GM19193 (cell line): ENCODE measurements around the gene BAG5.

Source experiments
- POLR2A ChIP-seq: IDR thresholded peaks from 4 replicates; pipeline ENCODE4 v1.6.1; 2011; ENCODE audit not compliant: insufficient read depth, insufficient read length; ENCODE audit errors: extremely low read depth

The BAG5 gene

DNA sequence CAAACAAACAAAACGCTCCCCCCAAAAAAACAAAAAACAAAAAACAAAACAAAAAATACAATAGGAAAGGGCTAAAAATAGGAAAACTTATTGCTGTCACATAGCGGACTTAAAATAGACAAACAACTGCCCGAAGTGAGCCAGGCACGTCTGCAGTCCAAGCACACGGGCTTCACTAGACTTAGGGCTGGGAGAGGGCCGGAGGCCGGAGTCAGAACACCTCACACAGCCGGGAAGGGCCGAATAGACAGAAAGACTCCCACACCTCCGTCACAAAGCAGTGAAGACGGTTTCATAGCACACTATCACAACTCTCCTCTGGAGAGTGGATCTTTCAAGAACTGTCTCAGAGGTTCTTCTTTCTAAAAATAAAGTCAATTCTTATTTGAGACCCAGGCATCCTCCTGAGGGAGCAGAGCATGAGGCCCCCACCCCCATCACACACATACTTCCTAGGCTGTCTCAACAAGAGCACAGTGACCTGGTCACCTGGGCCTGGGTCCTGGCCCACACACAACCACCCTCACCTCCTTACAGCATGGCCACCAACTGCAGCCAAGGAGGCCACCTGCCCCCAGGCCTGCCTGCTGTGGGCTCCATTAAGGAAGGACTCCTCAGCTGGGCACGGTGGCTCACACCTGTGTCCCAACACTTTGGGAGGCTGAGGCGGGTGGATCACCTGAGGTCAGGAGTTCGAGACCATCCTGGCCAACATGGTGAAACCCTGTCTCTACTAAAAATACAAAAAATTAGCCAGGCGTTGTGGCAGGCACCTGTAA is 6.7 kb downstream of the BAG5 start:
- no peak for TF ChIP-seq POLR2A

DNA sequence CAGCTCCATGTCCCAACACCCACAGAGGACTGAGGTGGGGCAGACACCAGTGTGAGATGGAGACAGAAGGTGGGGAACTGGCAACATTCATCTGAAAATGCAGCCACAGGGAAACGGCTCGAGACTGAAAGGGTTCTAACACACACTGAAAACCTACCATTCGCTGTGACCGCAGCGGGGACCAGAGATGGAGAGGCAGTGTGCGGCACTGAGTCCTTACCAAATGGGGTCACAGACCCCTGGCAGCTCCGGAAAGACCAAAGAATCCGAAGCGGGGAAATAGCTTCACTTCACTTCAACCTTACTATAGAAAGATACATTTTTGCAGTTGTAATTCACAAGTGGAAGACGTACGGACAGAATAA is 9.6 kb downstream of the BAG5 start:
- TF ChIP-seq POLR2A: no peak

DNA sequence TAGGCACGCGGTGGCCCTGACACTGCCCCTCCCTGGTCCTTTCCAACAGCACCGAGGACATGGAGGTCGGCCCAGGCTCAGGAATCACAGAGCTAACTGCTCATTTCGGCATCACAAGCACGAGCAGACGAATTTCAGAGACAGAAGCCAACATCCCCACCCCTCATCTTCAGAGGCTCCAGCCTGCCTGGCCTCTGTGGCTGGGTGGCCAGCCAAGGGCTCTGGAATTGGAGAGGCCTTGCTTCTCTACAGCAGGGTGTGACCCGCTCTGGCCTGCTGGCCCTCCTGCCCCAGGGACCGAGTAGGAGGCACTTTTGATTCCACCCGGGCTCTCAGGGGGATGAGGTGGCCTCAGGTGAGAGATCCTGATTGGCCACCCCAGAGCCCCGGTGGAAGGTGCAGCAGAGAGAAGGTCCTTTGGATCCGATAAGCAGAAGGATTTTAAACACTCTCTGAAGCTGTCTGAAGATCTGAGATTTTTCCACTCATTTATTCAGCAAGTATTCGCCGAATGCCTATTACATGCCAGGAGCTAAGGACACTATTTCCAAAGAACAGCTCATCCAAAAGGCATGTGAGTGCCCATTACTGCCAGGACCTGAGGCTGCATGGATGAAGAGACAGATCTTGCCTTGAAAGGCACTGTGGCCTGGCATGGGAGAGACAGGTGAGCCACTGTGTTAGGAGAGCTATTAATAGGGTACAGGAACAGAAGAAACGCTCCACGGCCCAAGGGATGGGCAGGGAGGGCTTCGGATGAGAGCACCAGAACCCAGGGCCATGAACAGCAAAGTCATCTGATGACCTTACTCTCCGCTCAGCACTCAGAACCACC is 10.2 kb downstream of the BAG5 start:
- TF ChIP-seq POLR2A: no peak

DNA sequence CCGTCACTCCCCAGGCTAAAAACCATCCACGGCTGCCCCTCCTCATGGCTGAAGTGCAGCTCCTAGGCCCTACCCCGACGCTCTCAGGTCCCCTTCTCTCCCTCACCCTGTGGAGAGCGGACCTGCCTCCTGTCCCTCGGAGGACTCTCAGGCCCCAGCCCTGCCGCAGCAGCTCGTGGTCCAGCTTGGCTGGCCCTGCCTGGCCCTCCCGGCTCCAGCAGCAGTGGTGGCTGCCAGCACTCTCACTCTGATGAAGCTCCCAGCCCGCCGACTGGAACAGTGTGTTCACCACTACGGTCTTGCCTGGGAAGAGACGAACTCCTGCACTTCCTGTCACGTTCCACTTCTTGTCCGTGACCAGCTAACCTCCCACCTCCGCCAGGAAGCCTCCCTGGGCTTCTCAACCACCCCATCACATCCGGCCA is 11.1 kb downstream of the BAG5 start:
- TF ChIP-seq POLR2A: no peak

DNA sequence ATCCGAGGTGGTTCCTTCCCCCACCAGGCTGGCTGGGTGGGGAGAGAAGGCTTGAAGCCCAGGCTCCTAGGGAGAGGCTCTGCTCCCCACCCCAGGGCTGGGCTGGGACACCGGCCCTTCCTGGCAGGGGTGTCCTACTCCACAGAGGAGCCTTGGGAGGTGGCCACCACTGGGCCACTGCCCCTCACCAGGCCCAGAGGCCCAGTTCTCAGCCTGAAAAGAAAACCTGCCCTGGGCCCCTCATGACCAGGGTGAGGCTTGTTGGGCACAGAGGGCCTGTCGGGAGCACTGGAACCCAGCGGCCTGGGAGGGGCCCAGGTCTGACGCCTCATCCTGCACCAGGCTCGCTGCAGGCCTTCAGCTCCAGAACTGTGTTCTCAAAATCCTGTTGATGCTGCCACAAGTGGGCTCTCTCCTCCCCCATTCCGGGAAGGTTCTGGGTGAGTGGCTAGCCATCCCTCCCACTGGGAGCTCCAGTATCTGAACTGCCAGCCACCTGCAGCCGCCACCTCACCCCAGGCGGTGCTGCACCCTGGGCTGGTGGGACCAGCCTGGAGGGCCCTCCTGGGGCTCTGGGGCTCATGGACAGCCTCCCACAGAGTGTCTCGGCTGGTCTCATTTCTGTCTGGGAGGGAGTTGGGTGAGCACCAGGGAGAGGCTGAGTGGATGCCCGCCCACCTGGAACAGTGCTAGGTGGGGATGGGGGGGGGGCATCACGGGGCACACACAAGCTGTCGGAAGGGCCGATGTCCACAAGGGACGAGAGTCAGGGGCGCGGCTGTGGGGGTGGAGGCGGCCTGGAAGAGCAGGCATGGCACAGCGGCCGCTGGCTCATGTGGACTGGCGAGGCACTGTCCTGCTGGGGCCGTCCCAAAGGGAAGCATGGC is 11.8 kb downstream of the BAG5 start:
- TF ChIP-seq POLR2A: no peak

DNA sequence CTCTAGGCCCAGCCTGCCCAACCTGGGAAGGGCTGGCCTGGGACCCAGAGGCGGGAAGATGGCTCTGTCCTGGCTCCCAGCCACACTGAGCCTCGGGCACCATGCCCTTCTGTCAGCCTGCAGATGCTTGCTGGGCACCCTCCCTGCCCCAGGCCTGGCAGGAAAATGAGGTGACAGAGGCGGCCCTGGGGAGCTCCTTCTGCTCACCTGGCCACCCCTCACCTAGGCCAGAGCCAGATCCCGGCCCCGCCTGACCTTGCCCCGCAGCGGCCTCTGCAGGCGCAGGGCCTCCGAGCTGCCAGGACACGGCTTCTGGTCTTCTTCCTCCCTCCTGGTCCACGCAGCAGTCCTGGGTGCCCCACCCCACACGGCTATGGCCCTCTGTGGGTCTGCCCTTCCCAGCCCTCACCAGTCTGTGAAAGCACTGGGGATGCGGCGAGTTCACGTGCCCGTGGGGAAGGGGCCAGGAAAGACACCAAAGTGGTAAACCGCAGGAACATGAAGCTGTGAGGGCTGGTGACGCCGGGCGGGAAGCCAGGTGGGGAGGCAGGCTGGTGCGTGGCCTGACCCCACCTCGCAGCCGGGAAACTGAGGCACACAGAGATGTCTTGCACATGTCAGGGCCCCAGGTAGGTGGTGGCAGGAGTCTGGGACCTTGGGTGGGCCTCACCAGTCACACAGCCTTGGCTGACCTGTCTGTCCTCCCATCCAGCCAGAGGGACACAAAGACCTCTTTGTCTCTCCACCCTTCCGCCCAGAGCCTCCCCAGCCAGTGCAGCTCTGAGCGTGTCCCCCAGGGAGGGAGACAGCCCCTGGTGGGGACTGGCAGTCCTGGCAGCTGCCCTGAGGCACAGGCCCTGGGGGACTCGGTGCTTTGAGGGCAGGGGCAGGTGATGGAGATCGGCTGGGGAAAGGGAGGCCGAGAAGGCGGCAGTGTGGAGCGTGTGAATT is 12.8 kb downstream of the BAG5 start:
- no peak for TF ChIP-seq POLR2A

DNA sequence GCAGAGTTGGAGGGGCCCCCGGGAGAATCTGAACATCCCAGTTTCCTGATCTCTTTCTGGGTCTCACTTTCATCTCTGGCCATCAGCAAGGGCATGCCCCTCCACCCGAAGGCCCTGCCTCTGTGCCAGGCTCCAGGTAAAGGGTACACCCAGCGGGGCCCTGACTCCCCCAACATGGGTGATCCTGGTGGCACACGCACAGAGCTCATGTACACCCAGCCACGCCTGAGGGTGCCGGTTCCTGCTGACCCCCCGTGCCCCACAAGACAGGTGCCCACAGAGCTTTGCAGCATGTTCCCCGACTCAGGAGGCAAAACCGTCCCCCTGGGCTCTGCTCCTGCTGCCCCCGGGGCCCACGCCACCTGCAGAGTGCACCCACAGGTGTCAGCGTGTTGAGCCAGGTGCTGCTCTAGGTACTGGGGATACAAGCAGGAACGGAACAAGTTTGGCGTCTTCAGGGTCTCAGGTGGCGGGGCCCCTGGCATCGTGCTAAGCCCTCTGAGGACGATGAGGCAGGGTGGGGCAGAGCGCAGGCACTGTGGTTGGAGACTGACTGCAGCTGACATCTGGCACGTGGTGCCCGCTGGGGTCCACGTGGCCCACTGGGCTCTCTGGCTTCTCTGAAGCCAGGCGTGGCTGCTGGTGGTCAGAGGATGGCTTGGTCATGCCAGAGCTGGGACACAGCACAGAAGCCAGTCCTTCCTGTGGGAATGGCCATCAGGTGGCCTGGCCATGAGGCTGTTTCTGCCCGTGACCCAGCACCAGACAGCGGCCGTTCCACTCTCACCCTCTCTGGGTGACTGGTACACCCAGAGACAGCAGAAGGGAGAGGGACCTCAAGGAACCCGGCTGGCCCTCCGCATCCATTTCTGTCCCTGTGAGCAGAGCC is 13.8 kb downstream of the BAG5 start:
- no peak for TF ChIP-seq POLR2A

DNA sequence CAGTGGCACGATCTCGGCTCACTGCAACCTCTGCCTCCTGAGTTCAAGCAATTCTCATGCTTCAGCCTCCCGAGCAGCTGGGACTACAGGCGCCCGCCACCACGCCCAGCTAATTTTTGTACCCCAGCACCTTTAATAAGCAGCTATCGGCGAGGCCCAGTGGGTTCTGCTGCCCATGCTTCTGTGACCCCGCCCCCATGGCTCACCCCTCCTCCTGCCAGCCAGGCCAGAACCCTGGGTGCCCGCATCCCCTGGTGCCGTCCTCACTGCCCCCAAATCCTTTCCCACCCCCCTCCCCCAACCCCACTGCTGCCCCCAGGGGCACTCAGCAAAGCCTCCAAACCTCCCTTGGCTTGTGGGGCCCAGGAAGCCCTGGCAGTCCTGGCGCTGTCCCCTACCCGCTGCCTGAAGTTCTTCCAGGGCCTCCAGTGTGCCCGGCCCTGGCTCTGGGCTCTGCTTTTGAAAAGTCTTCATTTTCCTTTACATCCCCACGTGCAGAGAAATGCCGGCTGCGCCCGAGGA is 14.5 kb downstream of the BAG5 start:
- TF ChIP-seq POLR2A: no peak

DNA sequence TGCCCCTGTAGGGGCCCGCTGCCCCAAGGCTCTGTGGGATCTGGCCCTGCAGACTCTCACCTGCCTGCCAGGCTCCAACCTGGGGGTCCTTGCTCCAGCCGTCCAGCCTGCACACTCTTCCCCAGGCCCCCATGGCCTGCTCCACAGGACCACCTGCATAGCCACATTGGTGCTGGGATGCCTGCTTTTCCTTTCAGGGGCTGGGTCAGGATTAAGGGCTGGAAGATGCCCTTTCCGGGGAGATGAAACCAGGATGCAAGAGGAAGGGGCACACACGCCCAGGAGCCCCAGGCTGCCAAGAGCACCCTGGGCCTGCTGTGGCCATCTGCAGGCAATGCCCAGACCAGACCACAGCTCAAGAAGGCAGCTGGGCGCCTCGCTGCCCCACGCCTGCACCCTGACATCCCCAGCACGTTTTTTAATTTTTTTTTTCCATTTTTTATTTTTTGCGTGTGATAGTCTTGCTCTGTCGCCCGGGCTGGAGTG is 15.0 kb downstream of the BAG5 start:
- TF ChIP-seq POLR2A: no peak

DNA sequence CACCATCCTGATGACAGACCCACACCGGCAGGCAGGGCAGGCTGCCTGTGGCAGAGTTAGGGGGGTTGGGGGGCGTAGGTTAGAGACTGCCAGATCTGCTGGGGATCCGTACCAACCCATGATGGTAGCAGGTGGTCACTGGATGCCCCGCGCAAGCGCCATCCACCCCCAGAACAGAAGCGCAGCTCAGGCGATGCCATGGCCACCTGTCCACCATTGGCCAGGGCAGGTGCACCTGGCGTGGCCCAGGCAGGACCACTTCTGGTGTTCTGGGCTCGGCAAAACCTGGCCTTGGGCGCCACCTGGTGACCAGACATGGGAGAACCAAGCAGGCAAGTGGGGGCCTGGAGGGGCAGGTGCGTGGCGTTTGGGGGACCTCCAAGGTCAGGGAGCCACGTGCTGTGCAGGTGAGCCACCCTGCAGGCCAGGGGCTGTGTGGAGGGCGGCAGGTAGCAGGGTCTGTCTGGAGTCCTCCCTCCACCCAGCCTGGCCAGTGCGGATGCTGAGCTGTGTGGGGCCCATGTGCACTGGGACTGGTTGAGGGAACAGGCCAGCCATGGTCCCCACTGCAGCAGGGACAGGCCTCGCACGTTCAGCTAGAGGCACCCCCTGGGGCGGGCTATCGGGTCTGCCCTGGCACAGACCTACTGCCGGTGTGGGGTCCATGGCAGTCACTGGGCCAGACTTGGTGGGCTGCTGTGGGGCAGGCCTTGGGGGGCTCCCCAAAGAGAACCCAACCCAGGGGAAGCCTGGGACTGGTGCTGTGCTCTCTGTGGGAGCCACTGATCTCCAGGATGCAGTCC is 15.6 kb downstream of the BAG5 start:
- no peak for TF ChIP-seq POLR2A

DNA sequence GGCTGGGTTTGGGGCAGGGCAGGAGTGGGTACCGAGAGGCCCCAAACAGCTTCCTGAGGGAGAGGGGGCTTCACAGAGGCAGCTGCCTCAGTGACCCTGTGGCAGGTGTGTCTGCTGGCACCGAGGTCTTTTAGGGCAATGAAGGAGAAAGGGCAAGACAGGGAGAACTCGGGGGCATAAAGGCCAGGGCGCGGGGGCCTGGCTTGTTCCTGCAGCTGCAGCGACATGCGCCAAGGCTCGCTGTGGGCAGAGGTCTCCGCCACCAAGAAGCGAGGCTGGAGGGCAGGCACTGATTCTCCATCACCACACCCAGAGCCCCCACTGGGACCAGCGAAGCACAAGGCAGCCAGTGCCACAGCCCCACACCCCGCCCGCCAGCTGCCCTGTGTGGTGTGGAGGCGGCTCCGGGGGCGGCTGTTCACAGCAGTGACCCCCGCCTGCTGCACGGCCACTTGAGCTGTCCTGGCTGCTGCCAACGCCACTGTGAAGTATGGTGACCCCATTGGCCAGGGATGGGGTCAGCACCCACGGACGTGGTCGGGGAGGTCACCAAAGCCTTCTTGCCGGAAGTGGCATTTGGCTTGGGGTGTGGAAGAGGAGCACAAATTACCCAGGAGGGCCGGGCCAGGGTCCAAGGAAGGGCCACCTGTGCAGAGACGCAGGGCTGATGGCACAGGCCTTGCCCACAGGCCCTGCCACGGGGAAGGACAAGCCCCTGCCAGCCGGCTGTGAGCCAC is 16.4 kb downstream of the BAG5 start:
- no peak for TF ChIP-seq POLR2A
